Stimulated activated CD8-positive, alpha-beta memory T cell treated with anti-CD3 and anti-CD28 coated beads, Interleukin-4, amount 100 ng/mL, for 48 hours (primary cell): ENCODE measurements around the gene BABAM2.
A peak's percentile ranks its signal among the peaks of the same experiment; 100 is the strongest.

Experiments used
- DNase-seq: peaks from one replicate; pipeline ENCODE4 v3.0.0-alpha.2; 2020

Gene BABAM2

DNA sequence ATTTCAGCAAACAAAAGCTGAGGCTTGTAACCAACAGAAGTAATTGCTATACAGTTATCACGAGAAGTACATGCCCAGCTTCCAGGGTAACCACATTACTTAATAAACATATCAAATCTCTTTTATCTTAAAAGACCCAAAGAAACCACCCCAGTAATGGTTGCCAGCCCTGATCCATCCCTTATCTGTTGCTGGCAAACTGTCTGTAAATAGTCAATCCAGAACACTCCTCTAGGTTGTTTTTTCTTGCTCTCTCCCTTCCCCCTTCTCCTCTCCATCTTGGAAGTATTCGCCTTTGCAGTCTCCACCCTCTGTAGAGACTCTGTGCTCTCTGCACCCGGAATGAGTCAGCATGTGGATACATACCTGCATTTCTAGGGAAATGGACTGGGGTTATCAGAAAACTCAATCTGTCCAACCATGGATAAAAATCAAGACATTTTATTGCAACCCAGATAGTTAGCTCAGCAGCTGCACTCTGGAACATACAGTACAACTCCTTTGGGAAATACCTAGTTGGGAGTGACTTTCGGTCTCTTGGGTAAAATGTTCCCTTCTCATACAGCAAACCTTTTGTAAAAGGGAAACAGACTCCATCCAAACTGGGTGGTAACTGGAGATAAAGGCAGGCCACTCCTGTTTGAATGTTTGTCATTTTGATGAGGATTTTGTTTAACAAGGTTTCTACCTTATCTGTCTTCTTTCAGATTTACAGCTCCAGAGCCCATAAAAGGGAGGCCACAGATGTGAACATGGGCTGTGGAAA is 378.7 kb downstream of the BABAM2 start:
- no peak for DNase-seq

DNA sequence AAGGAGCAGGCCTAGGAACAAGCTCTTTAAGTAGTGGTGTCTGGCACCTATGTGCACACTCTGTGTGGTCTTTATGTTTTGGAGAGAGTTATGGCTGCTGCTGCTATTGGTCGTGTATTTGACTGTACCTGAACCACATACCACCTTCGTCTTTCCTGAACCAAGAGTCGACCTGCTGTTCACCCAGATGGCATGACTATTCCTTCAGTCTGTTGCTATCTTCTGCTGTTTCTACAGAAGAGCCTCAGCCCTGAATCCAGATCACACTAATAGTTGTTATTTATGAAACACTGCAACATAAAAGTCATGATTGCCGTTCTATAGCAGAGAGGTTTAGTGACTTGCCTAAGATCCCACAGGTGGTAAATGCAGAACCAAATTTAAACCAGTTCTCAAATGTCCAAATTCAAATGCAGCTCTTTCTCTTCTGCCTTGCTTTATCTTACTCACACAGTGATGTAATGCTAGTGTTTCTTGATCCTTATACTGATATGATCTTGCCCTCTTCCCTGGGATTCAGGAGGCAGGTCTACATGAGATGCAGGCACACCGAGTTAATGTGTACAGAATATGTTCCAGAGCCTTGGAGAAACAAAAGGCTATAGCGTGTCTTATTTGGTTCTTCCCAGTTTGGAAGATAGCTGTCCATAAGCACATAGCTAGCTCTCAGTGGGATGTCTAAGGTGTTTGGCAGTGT is 380.1 kb downstream of the BABAM2 start:
- DNase-seq, result no peak

DNA sequence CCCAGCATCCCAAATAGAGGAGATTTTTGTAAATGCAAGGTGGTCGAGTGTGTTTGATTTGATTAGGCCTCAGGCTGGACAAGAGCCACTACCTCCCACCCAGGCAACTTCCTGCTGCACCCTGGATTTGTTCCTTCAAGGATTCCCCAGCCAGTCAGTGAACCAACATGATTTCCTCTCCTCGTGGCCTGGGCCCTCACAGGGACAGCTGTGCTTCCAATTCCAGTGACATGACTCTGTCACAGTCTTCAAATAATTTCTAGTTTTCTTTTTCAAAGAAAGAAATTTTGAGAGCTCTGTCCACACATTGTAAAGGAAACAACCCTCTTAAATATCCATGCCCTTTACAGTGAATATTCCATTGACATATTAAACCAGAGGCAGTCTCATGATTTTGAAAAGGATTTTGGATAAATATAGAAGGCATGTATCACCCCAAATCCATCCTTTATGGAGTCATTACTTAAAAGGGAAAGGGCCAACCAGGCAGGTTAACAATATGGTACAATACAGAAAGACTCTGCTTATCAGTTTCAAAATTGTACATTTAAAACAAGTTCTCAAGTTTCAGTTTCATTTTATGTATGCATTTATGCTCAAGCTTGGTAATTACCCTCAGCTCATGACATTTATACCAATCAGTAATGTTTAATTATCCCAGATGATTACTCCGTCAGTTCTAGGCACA is 380.8 kb downstream of the BABAM2 start:
- DNase-seq, result no peak

DNA sequence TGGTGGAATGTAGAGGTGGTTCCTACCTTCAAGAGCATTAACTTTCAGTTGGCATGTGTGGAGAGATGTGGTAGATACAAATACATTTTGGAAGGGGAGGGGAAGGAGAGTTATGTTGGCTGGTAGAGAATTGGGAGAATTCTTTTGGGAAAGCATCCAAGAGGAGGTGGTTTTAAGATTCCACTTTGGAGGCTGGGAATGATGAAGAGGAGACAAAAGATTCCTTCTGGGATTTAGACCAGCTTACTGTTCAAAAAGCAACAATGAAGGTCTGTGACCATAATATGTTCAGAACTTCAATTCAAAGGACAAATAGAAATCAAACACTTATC is 381.4 kb downstream of the BABAM2 start:
- DNase-seq, result no peak

DNA sequence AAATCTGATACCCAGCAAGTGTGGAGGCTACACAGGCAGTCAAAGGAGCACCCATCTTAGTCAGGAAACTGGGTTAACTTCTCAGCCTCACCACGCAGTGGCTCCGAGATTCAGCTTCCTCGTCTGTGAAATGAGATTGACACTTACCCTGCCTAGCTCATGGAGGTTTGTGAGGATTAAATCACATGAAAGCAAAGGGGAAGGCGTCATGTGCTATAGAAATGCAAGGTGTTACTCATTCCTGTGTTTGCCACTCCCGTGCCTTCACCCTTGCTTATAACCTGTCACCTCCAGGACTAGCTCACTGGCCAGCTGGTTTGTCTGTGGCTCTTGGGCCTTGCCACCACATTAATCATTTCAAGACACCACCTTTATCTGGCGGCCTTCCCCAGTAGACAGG is 383.2 kb downstream of the BABAM2 start:
- DNase-seq, result no peak

DNA sequence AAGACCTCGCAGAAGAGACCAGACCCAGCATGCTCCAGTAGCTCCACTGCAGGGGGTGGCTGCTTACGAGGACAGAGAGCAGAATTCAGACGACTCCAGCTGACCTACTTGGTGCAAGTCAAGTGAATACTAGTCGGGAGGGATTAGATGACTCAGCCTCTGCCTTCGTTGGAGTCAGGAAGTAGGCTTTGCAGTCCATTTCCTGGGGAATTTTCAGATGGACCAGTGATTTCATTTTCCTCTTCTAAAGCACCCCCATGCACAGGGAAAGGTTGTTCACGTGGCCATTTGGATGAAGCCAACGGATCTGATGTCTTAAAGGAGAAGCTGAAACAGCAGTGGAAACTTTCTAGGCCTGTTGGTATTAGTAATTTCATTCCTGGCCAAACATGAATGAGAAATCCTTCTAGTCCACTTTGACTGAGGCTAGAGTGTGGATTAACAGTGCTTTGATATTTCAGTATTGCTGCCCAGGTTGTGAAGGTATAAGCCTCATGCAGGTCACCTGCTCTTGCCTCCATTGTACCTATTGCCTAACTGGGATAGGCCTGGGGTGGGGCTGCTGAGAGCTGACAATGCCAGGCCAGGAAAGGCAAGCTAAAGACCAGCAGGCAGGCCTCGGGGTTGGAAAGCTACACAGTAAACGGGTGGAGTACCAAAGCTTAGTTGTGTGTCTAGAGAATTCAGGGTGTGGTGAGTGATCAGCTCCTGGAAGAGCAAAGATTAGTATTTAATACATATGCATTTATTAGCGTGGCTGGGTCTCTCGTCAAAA is 384.6 kb downstream of the BABAM2 start:
- no peak for DNase-seq

DNA sequence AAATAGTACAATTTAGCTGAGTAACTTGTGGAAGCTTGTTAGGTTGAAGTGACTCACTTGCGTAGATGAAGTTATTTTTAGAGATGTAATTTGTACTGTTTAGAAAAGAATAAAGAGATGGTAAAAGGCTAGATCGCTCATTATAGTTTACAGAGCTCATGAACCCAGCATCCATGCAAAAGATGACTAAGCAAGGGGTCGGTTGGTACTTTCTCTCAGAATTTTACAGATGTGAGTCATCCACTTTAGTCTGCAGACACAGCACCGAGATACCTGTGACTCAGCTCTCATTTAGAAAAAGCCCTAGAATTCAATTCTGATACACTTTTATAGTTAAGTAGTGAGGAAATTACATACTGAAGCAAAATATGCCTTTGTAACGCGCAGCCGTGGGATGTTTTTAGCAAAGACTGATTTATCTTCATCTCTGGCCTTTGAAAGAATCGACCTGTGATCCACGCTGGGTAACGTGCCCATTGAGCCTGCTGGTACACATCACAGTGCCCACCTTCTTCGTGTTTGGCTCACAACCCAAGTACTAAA is 385.6 kb downstream of the BABAM2 start:
- DNase-seq, result peak; percentile 36

DNA sequence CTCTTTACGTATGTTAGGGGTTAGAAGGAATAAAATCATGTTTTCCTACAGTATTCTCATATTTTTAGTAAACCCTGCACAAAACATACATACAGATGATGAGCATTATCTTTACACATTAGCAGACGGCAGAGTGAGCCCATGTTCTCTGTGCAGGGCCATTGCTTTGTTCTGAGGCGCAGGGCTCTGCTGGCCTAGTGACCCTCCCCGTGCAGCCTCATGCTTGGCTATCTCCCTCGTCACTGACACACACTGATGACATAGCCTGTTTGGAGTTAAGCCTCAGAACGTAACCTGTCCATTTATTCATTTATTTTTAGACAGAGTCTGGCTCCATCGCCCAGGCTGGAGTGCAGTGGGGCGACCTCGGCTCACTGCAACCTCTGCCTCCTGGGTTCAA is 386.3 kb downstream of the BABAM2 start:
- no peak for DNase-seq

DNA sequence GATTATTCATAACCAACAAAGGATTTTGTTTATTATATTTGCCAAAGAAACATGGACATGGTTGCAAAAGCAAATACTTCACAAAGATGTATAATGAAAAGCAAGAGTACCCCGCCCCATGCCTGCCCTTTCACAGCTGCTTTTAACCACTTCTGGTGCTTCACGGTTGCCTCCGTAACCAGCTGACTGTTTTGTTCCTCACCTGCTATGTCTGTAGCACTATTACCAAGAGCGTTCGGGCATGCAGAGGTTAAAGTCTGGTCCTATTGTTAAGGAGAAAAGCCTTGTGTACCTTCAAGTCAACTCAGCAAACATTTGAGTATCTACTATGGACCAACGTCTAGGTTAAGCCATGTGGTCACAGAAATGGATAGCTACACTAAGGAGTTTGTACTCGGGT is 386.9 kb downstream of the BABAM2 start:
- DNase-seq, result no peak

DNA sequence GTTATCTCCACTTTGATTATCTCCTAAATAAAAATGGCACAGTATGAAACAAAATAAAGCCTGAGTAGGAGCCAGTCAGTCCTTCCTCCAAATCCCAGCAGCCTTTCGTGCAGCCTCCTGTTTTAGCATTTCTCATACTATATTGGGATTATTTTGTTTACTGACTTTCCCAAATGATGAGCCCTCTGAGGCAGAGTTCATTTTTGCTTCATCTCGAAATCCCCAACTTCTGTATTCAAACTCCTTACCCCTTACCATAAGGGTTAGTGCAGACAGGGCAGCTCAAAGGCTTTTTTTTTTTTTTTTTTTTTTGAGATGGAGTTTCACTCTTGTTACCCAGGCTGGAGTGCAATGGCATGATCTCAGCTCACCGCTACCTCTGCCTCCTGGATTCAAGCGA is 388.8 kb downstream of the BABAM2 start:
- no peak for DNase-seq

DNA sequence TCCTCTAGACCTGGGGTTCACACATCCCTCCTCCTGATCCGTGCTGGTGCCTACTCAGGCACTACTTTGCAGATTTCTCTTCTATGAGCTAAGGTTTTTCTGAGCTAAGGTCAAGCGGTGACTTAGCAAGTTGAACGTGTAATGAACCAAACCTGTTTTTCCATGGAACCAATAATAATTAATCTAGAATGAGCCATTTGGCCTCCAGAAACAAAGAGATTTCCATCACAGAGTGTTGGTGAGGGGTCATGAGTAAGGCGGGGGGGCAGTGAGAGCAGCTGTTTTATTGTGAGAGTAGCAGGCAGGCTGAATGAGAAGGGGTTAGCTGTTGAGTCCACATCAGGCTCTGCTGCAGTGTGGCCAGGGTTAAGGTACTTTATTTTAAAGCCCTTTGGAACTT is 390.1 kb downstream of the BABAM2 start:
- no peak for DNase-seq

DNA sequence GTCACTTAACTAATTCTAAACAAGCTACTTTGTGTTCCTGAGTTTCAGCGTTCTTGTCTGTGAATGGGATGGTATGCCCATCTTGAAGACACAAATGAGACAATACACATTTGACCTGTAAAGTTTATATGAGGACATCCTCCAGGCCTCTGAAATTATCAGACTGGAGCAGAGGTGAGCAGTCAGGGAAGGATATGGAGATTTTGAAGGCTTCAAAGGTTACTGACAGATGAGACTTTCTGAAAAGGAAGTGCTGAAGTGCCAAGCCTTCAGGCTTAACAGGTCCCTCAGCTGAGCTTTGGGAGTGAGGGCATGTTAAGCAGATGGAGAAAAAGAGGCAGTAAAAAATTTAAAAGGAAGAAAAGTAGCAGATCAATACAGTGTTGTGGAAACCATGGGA is 391.2 kb downstream of the BABAM2 start:
- DNase-seq, result no peak

DNA sequence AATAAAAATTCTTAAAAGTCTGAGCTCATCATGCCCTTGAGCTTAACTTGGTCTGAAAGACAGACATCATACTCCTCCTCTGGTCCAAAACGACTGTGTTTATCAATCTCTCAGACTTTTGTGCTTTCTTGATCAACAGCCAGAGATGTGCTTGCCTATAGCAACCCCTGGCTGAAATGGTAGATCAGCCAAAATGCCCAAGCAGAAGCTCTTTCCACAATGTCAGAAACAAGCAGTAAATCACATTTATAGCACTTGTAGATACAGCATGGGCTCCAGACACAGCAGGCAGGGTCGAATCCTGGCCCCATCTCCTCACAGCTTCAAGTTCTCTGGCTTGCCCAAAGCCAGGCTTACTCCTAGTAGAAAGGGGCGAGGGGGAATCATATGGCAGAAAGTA is 391.7 kb downstream of the BABAM2 start:
- no peak for DNase-seq

DNA sequence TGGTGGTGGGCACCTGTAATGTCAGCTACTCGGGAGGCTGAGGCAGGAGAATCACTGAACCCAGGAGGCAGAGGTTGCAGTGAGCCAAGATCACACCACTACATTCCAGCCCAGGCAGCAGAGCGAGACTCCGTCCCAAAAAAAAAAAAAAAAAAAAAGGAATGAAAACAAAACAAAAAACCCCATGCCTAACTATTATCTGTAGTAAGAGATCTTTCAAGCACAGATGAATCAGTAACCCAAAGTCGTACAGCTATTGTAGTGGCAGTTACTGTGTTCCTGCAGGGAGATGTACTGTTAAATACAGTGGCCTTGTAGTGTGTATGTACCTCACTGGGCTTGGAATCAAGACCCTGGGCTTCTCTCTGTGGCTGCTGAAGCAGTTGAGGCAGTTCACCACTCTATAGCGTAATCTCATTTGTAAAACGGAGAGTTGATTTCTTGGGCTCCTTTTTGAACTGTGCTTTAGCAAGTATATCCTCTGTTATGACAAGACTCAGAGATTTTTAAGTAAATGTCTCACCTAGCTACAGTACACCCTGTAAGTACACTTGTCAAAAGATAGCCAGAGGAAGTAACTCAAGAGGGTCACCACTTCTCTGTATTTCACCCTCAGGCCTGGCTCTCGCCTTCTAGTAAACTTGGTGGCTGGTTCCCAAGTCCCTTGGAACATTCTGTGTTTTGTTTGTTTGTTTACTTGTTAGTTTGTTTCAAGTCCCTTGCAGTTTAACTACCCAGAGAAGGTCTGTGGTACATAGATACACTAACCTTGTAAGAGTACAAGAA is 392.5 kb downstream of the BABAM2 start:
- no peak for DNase-seq

DNA sequence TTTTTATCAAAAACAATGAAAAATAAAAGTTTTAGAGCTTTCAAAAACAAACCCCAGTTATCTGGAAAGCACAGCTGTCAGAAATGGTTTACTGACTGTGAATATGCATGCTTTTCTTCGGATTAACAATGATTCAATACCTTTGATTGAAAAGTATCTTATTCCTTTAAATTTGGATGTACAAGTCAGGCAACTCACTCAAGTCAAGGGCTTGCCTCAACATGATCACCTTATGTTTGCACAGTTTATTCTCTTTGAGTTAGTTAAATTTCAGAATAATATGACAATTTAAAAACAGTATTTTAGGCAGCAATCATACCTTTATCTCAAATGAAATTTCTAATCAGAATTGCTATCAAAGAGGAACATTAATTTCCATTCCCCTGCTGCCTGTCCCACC is 393.3 kb downstream of the BABAM2 start:
- DNase-seq, result no peak

DNA sequence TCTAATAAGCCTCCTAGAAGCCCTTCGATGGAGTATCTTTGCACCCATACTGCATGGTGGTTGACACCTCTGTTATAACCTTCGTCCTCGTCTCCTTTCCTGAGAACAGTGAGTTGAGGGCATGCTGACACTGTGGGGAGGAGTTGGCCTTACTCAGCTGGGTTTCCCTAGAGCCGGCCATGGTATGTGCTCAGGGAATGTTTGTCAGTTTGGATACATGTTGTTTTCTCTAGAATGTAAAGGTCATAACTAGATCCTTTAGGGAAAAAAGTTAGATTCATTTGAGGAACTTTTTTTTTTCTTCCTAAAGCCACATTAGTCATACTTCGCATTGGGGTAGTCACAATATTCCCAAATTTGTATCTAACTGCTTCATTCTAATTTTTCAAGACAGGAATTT is 396.1 kb downstream of the BABAM2 start:
- DNase-seq, result no peak

DNA sequence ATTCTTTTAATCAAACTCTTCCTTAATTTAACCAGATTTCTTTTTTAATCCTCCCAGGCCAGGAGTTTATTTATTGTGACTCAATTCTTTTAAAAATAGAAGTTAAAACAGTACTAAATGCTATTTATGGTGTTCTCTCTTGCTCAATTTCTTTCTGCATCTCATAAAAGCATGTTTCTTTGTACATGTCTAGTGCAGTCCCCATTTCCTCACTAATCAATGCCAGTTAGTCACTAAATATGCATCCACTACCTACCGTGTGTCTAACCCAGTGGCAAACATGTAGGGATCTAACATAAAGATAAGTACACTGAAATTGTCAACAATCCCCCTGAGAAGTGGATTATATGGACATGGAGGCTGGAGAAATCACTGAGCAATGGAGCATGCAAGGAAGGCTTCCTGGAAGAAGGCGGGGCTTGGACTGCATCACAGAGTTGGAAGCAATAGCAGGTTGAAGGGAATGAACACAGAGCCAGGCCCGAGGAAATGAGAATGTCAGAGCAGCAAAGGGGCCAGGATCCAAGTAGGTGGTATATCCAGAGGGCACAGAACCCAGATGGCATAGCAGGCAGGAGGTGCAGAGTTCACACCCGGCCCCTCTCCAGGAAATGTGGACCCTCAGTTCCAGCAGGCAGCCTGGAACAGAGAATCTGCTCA is 396.9 kb downstream of the BABAM2 start:
- DNase-seq, result no peak

DNA sequence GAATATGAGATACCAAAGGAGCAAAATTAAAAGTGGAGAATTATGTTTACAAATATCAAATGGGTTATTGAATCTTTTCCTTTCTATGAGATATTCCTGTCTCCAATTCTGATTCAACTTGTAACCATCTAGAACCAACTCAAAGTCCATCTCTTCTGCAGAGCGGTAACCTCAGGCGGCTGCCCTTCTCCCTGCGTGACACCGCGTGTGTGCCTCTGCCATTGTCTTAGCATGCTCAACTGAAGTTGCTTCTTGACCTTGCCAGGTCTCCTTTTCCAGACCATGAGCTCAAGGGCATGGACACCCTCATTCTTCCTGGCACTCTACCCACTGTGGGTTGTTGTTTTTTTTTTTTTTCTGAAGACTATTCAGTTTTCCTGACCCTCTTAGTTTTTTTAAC is 398.1 kb downstream of the BABAM2 start:
- DNase-seq, result no peak

DNA sequence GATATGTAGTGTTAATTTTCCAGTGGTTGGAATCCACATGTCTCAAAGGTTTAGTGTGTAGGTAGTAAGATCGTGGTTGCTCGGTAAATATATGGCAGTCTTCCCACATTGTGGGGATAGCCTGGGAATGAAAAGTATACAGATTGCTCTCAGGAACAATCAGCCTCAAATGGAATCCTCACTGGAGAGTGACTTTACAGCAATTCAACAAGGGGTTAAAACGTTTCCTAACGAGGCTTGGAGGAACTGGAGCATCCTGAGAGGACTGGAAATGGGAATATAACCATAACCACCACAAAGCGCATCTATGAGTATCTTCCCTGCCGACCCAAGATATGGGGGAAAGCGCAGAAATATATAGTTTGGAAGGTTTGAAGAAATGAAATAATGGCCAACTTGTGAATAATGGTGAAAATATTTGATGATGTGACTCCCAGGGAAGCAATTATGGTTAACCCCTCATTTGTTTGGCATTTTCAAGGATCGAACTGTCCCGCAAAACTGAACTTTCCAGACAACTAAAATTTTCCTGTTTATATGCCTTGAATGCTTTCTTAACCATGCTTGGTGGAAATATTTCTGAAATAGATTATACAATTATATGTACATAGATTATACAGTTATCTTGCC is 401.4 kb downstream of the BABAM2 start:
- no peak for DNase-seq

DNA sequence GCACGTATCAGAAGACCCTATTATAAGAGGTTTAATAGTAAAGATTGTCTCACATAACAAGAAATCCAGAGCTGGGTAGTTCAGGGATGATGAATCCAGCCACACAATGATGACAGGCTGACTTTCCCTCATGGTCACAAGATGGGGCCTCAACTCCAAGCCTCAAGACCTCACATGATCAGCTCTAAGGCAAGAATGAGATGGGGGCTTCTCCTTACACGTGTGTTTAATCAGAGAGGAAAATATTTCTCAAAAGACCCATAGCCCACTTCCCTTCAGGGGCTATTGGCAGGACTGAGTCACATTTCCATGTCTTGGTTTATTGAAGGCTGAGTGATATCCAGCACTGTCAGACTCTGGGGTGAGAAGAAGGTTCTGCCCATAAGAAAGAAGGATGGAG is 402.0 kb downstream of the BABAM2 start:
- DNase-seq, result no peak

DNA sequence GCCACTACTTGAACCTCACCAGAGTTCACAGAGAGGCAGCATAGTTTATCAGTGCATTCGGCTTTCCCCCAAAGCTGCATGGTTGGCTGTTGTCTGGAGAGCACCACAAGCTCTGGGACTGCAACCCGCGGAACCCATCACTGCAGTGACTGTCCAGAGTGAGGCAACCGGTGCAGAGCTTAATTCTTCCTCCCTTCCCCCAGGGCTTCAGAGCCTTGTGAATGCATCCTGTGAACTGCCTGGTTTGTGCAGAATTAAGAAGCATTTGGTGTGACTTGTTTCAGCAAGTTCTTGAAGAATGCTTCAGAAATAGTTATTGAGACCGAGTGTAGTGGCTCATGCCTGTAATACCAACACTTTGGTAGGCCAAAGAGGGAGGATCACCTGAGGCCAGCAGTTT is 402.9 kb downstream of the BABAM2 start:
- DNase-seq, result no peak
